ENCODE data around the gene IL12B.
"Not testable (repeated sequence)": the region's sequence is repeated elsewhere in the genome, so short reads cannot be mapped to it uniquely, and the experiment has no call there.

Gene IL12B

GRCh38 chr5:159297300-159297699 lies 33.0 kb downstream of the IL12B start:
- not testable (repeated sequence) for DNase-seq (ENCODE audit: low read depth in 3 of 3, low spot score in 1 of 3)

- no peak for DNase-seq (ENCODE audit: low read depth in 3 of 3, low spot score in 1 of 3)
These were observed 35.4 kb downstream of the IL12B start for GRCh38 chr5:159294921-159295320.

- DNase-seq (ENCODE audit: low read depth in 3 of 3, low spot score in 1 of 3): no peak
These were observed 39.5 kb downstream of the IL12B start for GRCh38 chr5:159290741-159291140.

GRCh38 chr5:159286420-159287035 lies 43.8 kb downstream of the IL12B start:
- DNase-seq (ENCODE audit: low read depth in 3 of 3, low spot score in 1 of 3): no peak

GRCh38 chr5:159274676-159275075 lies 55.6 kb downstream of the IL12B start:
- DNase-seq (ENCODE audit: low read depth in 3 of 3, low spot score in 1 of 3): no peak

GRCh38 chr5:159273923-159274322 lies 56.4 kb downstream of the IL12B start:
- DNase-seq (ENCODE audit: low read depth in 3 of 3, low spot score in 1 of 3): no peak

GRCh38 chr5:159269723-159270122 lies 60.6 kb downstream of the IL12B start:
- DNase-seq (ENCODE audit: low read depth in 3 of 3, low spot score in 1 of 3): no peak

GRCh38 chr5:159266764-159267163 lies 63.5 kb downstream of the IL12B start:
- not testable (repeated sequence) for DNase-seq (ENCODE audit: low read depth in 3 of 3, low spot score in 1 of 3)
